Activated naive CD8-positive, alpha-beta T cell treated with anti-CD3 and anti-CD28 coated beads, Interleukin-2, amount 10 ng/mL, durations not matched to agents 7 days and 5 days (primary cell): Measurements from ENCODE around the gene COPE. TPM values are rescaled to one million over a fixed set of nuclear protein-coding genes. Genes with fewer than 3 reads are reported as not detected.

Experiments
- ATAC-seq: fragments of 150-1000 bp; cut with Tn5 transposase; one replicate; pipeline ENCODE4 v1.10.0; 2021; ENCODE audit warnings: low read depth, moderate library complexity
- POLR2A ChIA-PET: fragments of 350-600 bp; sonication (Branson Sonifier 250); formaldehyde crosslinking; loops from one replicate; lab custom pipeline; 2021; ENCODE audit warnings: antibody characterized with exemption; lab: Charles Lee
- DNase-seq: peaks from one replicate; pipeline ENCODE4 v3.0.0; 2021
- H3K27ac Mint-ChIP-seq: one replicate; pipeline ENCODE4 v1.8.0; 2022; ENCODE audit warnings: mild to moderate bottlenecking, mixed read lengths
- H3K27me3 Mint-ChIP-seq: one replicate; pipeline ENCODE4 v1.8.0; 2022; ENCODE audit warnings: mild to moderate bottlenecking, moderate library complexity, mixed read lengths
- H3K36me3 Mint-ChIP-seq: one replicate; pipeline ENCODE4 v1.8.0; 2021; ENCODE audit warnings: mild to moderate bottlenecking, mixed read lengths
- H3K4me1 Mint-ChIP-seq: one replicate; pipeline ENCODE4 v1.8.0; 2021; ENCODE audit warnings: mixed read lengths
- H3K4me3 Mint-ChIP-seq: one replicate; pipeline ENCODE4 v1.8.0; 2022; ENCODE audit warnings: mild to moderate bottlenecking, moderate library complexity, mixed read lengths
- H3K9me3 Mint-ChIP-seq: one replicate; pipeline ENCODE4 v1.8.0; 2021; ENCODE audit warnings: mixed read lengths
- total RNA-seq, 2 experiments: library from RNA; stranded (reverse); gene quantifications; one replicate each; pipeline ENCODE4 v1.2.3, GENCODE V29; 2021

The COPE gene
- total RNA-seq, 2 experiments from 2014 or later = 209 to 213 TPM

GRCh38 chr19:18899624-18900560 lies 19.3 kb downstream of the COPE start:
- Mint-ChIP-seq H3K4me1 (peaks cover 6% of the 10 kb centered on the region), H3K36me3 (peaks cover 6% of the 10 kb centered on the region), H3K27ac (no peak overlapping the region), H3K27me3 (peaks cover 19% of the 10 kb centered on the region), H3K4me3 (no peak overlapping the region), H3K9me3 (no peaks in the 10 kb centered on the region)
- POLR2A ChIA-PET = no interaction called here
- DNase-seq (no peak), ATAC-seq (no peak)

- H3K27ac Mint-ChIP-seq = no peak overlapping the region
- DNase-seq (no peak), ATAC-seq (no peak)
- peaks cover 24% of the 10 kb centered on the region for H3K27me3 Mint-ChIP-seq
- peaks cover 6% of the 10 kb centered on the region for H3K36me3 Mint-ChIP-seq
- peaks cover 6% of the 10 kb centered on the region for H3K4me1 Mint-ChIP-seq
- H3K9me3 Mint-ChIP-seq = no peaks in the 10 kb centered on the region
- POLR2A ChIA-PET = interaction anchor here (0.6 kb wide), 1 partner anchor 13 kb away, joined by 6 read pairs; no protein-coding TSS in a partner anchor
- no peak overlapping the region for H3K4me3 Mint-ChIP-seq
These were observed 20.4 kb downstream of the COPE start for GRCh38 chr19:18898607-18899408.

GRCh38 chr19:18898081-18898606 lies 21.0 kb downstream of the COPE start:
- DNase-seq = no peak
- ATAC-seq = no peak
- Mint-ChIP-seq H3K27me3 (peaks cover 30% of the 10 kb centered on the region), H3K27ac (no peak overlapping the region), H3K4me3 (no peak overlapping the region), H3K36me3 (peaks cover 6% of the 10 kb centered on the region), H3K9me3 (no peaks in the 10 kb centered on the region), H3K4me1 (peaks cover 6% of the 10 kb centered on the region)
- POLR2A ChIA-PET = interaction anchor here (0.6 kb wide), 1 partner anchor 14 kb away, joined by 6 read pairs; no protein-coding TSS in a partner anchor

- H3K36me3 Mint-ChIP-seq = peaks cover 6% of the 10 kb centered on the region
- no peak overlapping the region for H3K27ac Mint-ChIP-seq
- ATAC-seq = no peak
- no peak for DNase-seq
- H3K4me1 Mint-ChIP-seq = peaks cover 6% of the 10 kb centered on the region
- no peaks in the 10 kb centered on the region for H3K9me3 Mint-ChIP-seq
- POLR2A ChIA-PET = no interaction called here
- peak overlapping the region; percentile 7 for H3K4me3 Mint-ChIP-seq
- H3K27me3 Mint-ChIP-seq = peaks cover 36% of the 10 kb centered on the region
These were observed 21.8 kb downstream of the COPE start for GRCh38 chr19:18897094-18898029.

GRCh38 chr19:18896421-18896841 lies 22.8 kb downstream of the COPE start:
- ATAC-seq (no peak), DNase-seq (no peak)
- no peak overlapping the region for H3K27ac Mint-ChIP-seq
- POLR2A ChIA-PET = no interaction called here
- peaks cover 6% of the 10 kb centered on the region for H3K4me1 Mint-ChIP-seq
- H3K9me3 Mint-ChIP-seq = no peaks in the 10 kb centered on the region
- peaks cover 37% of the 10 kb centered on the region for H3K27me3 Mint-ChIP-seq
- H3K4me3 Mint-ChIP-seq = peak overlapping the region; percentile 74
- peaks cover 3% of the 10 kb centered on the region for H3K36me3 Mint-ChIP-seq

GRCh38 chr19:18895824-18896341 lies 23.3 kb downstream of the COPE start, which contains the start of gene CERS1:
Gene CERS1, minus strand, starts transcription at chr19:18896158. Its CDS starts 86 bp downstream, at chr19:18896072.
- DNase-seq (no peak), ATAC-seq (no peak)
- Mint-ChIP-seq H3K36me3 (peaks cover 2% of the 10 kb centered on the region), H3K4me1 (peaks cover 6% of the 10 kb centered on the region), H3K27me3 (peaks cover 37% of the 10 kb centered on the region), H3K9me3 (no peaks in the 10 kb centered on the region), H3K4me3 (peak within 1 kb of the TSS; percentile 74), H3K27ac (no peak within 1 kb of the TSS)
- POLR2A ChIA-PET = no interaction called here

GRCh38 chr19:18895038-18895823 lies 24.0 kb downstream of the COPE start:
- ATAC-seq = no peak
- peak overlapping the region; percentile 35 for H3K4me3 Mint-ChIP-seq

GRCh38 chr19:18894254-18895037 lies 24.7 kb downstream of the COPE start:
- ATAC-seq = no peak

More at GRCh38 chr19:18895038-18895823, 24.0 kb downstream of the COPE start:
- no peak overlapping the region for H3K27ac Mint-ChIP-seq
- peaks cover 37% of the 10 kb centered on the region for H3K27me3 Mint-ChIP-seq
- DNase-seq = no peak
- POLR2A ChIA-PET = no interaction called here
- H3K4me1 Mint-ChIP-seq = peaks cover 6% of the 10 kb centered on the region
- H3K36me3 Mint-ChIP-seq = peaks cover 2% of the 10 kb centered on the region
- H3K9me3 Mint-ChIP-seq = no peaks in the 10 kb centered on the region

GRCh38 chr19:18893587-18894253 lies 25.5 kb downstream of the COPE start:
- ATAC-seq (no peak), DNase-seq (no peak)
- peaks cover 6% of the 10 kb centered on the region for H3K4me1 Mint-ChIP-seq
- POLR2A ChIA-PET = no interaction called here
- H3K27ac Mint-ChIP-seq = no peak overlapping the region
- H3K27me3 Mint-ChIP-seq = peaks cover 37% of the 10 kb centered on the region
- H3K9me3 Mint-ChIP-seq = no peaks in the 10 kb centered on the region
- peaks cover 2% of the 10 kb centered on the region for H3K36me3 Mint-ChIP-seq
- H3K4me3 Mint-ChIP-seq = no peak overlapping the region

More at GRCh38 chr19:18894254-18895037, 24.7 kb downstream of the COPE start:
- DNase-seq = no peak
- H3K27me3 Mint-ChIP-seq = peaks cover 37% of the 10 kb centered on the region
- H3K9me3 Mint-ChIP-seq = no peaks in the 10 kb centered on the region
- POLR2A ChIA-PET = no interaction called here
- H3K27ac Mint-ChIP-seq = no peak overlapping the region
- H3K36me3 Mint-ChIP-seq = peaks cover 2% of the 10 kb centered on the region
- H3K4me3 Mint-ChIP-seq = no peak overlapping the region
- H3K4me1 Mint-ChIP-seq = peaks cover 6% of the 10 kb centered on the region

GRCh38 chr19:18889949-18890745 lies 29.0 kb downstream of the COPE start:
- H3K4me1 Mint-ChIP-seq = no peaks in the 10 kb centered on the region
- DNase-seq (no peak), ATAC-seq (no peak)
- H3K27ac Mint-ChIP-seq = no peak overlapping the region
- no peaks in the 10 kb centered on the region for H3K9me3 Mint-ChIP-seq
- POLR2A ChIA-PET = interaction anchor here (0.5 to 1.0 kb wide), 2 partner anchors 56 to 338 kb away, joined by 3 to 8 read pairs; no protein-coding TSS in a partner anchor
- H3K4me3 Mint-ChIP-seq = no peak overlapping the region
- H3K36me3 Mint-ChIP-seq = no peaks in the 10 kb centered on the region
- peaks cover 18% of the 10 kb centered on the region for H3K27me3 Mint-ChIP-seq
